ENCODE data around the gene SPTBN4.

SPTBN4 gene

GRCh38 chr19:40442328-40443130, 24.3 kb upstream of the SPTBN4 start:
- DNase-seq (ENCODE audit: low spot score), result no peak
- in situ Hi-C loops (cut with MboI; ENCODE audit: low pct_unique_long_range_greater_than_20kb, low sequenced_read_pairs, unreplicated experiment), result no loop called here
- TF ChIP-seq CTCF (IDR thresholded peaks at IDR 0.05; ENCODE audit: extremely low read depth, insufficient read depth, missing control alignments), result no peak

- TF ChIP-seq CTCF (IDR thresholded peaks at IDR 0.05; ENCODE audit: extremely low read depth, insufficient read depth, missing control alignments), result no peak
Measured at GRCh38 chr19:40443131-40443999, 23.4 kb upstream of the SPTBN4 start.

GRCh38 chr19:40444000-40444824, 22.6 kb upstream of the SPTBN4 start, which contains the start of gene SERTAD3:
TSS of gene SERTAD3 (minus strand) at chr19:40444335. CDS start at chr19:40442080, 2,255 bp downstream.
- in situ Hi-C loops (cut with MboI; ENCODE audit: low pct_unique_long_range_greater_than_20kb, low sequenced_read_pairs, unreplicated experiment), result no loop called here
- DNase-seq (ENCODE audit: low spot score), result peak; percentile 98
- no peak for TF ChIP-seq CTCF (IDR thresholded peaks at IDR 0.05; ENCODE audit: extremely low read depth, insufficient read depth, missing control alignments)

More at GRCh38 chr19:40443131-40443999, 23.4 kb upstream of the SPTBN4 start:
- in situ Hi-C loops (cut with MboI; ENCODE audit: low pct_unique_long_range_greater_than_20kb, low sequenced_read_pairs, unreplicated experiment), result no loop called here
- DNase-seq (ENCODE audit: low spot score), result peak; percentile 99

GRCh38 chr19:40444825-40445312, 21.9 kb upstream of the SPTBN4 start:
- no peak for DNase-seq (ENCODE audit: low spot score)
- in situ Hi-C loops (cut with MboI; ENCODE audit: low pct_unique_long_range_greater_than_20kb, low sequenced_read_pairs, unreplicated experiment), result no loop called here
- peak; percentile 44 for TF ChIP-seq CTCF (IDR thresholded peaks at IDR 0.05; ENCODE audit: extremely low read depth, insufficient read depth, missing control alignments)

GRCh38 chr19:40445780-40446262, 21.0 kb upstream of the SPTBN4 start:
- DNase-seq (ENCODE audit: low spot score), result no peak
- in situ Hi-C loops (cut with MboI; ENCODE audit: low pct_unique_long_range_greater_than_20kb, low sequenced_read_pairs, unreplicated experiment), result no loop called here
- no peak for TF ChIP-seq CTCF (IDR thresholded peaks at IDR 0.05; ENCODE audit: extremely low read depth, insufficient read depth, missing control alignments)
